Measurements from ENCODE around the gene LGALS8.

DNA sequence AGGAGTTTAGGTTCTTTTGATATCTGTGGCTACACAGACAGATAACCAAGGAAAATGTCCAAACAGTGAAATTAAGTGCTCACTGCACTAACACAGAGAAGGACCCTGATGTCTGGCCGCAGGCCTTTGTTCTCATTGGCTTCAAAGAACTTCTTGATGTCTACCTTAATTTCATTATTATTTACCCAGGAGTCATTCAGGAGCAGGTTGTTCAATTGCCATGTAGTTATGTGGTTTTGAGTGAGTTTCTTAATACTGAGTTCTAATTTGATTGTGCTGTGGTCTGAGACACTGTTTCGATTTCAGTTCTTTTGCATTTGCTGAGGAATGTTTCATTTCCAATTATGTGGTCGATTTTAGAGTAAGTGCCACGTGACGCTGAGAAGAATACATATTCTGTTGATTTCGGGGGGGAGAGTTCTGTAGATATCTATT lies 15.2 kb upstream of the LGALS8 start:
- no peak for TF ChIP-seq ZC3H10 (CRISPR knock-in tag; IDR thresholded peaks at IDR 0.05)
- TF ChIP-seq ARNTL (CRISPR knock-in tag; IDR thresholded peaks at IDR 0.05; ENCODE audit: borderline replicate concordance, low read depth): no peak
- no peak for TF ChIP-seq ZFP3 (CRISPR knock-in tag; IDR thresholded peaks at IDR 0.05)
- TF ChIP-seq ESRRG (CRISPR knock-in tag; IDR thresholded peaks at IDR 0.05): no peak
- TF ChIP-seq RARB (CRISPR knock-in tag; IDR thresholded peaks at IDR 0.05): no peak
- TF ChIP-seq ZNF565 (CRISPR knock-in tag; conservative IDR thresholded peaks at IDR 0.05; ENCODE audit: low read depth): no peak
